ENCODE measurements around the gene SCUBE2.
"Not testable (repeated sequence)": the region's sequence is repeated elsewhere in the genome, so short reads cannot be mapped to it uniquely, and the experiment has no call there.

Gene SCUBE2

GRCh38 chr11:9004183-9004926, 87.0 kb downstream of the SCUBE2 start:
- DNase-seq, result no peak

DNA sequence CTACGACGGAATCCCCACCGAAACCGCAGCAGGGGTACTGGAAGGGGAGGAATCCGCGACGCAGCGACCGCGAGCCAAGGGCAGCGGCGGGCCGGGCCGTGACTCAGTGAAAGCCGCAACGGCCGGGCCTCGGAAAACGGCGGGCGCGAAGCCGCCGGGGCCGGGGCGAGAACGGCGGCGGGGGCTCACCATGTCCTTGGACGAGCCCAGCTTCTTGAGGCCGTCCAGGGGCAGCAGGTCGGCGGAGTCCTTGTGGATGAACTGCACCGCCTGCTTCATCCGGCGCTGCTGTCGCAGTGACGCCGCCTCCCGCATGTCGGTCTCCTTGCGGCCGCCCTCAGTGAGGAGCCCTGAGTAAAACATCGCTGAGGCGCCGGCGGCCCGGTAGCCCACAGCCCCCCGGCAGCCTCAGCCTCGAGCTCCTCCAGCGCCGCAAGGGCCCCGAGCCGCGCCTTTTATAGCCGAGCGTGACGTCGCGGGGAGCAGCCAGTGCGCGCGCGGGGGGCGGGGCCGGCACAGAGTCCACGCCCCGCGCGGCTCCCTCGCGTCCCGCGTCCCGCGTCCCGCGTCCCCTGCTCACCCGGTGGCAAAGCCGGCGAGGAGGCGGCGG, 87.7 kb downstream of the SCUBE2 start, which contains the start of gene NRIP3:
Gene NRIP3 (minus strand): TSS at position 429 of the 610 bp plus-strand sequence. CDS start 66 bp downstream, at position 363.
- peak; percentile 58 to 75 for DNase-seq

DNA sequence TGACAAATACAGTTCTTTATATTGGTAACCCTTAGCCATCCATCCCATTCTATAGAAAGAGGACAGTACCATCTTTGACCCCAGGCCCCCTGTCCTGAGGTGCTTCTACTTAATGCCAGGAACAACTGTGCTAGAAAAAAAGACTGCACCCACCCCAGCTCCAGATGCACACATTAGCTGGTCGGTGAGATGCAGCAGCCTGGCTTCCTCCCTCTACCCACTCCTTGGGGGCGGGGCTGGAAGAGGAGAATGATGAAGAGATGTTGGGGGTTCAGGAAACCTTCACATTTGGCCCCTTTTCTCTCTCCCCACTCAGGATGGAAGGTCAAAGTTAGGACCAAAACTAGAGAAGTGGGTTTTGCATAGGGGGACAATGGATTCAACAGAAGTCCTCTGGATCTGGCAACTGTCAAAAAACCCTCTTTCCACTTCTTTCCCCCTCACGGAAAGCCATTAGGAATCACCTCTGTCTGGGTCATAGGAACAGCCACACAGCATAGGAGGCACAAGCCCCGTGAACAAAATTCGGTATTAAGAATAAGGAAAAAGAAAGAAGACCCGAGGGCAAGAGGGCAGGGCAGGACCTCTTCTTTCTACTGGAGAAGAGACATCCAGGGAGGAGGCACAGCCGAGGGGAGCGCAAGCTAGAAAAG, 88.4 kb downstream of the SCUBE2 start:
- DNase-seq, result peak; percentile 27 to 46

DNA sequence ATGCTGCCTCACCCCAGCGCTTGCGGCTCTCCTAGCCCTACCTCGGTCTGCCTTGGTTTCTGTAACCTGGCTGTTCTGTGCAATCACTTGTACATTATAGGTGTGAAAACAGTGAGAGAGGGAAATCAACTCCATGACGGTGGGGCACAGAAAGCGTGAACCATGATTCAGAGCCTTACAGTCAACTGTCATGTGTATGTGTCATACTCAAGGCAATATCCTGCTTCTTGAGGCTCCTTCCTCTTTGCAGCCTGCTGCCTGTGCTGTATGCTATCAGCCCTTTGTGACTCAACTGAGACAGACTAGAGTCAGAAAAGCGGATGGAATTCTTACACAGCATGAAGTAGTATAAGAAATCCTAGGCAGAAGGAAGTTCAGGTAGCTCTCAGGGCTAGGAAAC, 89.7 kb downstream of the SCUBE2 start:
- DNase-seq, result peak; percentile 89 to 97

DNA sequence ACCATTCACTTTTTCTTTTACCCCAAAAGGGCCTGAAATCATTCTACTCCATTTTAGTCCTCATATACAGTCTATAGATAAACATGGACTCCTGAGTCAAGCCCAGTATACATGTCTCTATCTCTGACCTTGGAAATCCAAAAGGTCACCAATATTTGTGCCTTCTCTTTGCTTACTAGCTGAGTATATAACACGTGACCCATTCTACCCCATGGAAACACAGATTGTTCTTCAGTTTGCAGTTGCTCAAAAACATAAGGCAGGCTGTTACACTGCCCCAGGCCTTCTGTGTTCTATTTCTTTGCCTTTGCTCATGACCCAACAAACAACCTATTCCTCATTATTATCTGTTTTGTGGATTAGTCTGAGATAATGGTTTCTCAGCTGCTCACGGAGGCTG, 93.4 kb downstream of the SCUBE2 start:
- DNase-seq, result no peak

DNA sequence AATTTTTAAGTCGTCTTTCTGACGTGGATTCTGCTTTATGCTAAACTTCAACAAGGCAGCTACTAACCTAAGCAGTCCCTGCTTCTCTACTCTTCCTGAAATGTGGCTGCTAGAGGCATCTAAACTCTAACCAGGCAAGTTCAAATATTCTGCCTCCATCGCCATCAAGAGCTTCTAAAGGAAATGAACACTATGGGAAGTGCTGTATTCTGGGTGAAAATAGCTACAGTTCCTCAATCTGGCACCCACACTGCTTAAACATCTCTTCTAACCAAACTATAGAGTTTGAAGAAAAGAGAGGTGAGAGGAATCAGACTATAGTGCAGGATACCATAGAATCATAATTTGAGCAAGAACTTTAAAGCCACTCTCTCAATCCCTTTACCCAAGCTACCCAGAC, 93.9 kb downstream of the SCUBE2 start:
- DNase-seq, result peak; percentile 22 to 23

DNA sequence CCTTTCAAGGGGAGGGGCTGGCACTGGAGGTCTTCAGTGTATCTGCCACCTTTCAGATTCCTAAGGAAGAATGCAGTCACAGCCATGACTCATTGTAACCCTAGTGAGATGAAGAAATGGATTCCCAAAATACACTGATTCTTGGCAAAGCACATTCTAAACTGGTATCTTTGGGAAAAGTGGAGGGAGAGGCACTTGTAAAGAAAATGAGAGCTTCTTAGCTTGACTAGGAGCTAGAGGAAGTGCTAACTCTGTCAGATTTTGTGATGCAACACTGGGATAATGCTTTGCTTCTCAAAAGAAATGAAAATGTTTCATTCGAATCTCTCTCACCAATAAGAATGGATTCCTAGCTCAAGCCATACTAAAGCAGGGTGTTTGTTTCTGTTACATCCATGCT, 101.9 kb downstream of the SCUBE2 start:
- peak; percentile 28 to 48 for DNase-seq

DNA sequence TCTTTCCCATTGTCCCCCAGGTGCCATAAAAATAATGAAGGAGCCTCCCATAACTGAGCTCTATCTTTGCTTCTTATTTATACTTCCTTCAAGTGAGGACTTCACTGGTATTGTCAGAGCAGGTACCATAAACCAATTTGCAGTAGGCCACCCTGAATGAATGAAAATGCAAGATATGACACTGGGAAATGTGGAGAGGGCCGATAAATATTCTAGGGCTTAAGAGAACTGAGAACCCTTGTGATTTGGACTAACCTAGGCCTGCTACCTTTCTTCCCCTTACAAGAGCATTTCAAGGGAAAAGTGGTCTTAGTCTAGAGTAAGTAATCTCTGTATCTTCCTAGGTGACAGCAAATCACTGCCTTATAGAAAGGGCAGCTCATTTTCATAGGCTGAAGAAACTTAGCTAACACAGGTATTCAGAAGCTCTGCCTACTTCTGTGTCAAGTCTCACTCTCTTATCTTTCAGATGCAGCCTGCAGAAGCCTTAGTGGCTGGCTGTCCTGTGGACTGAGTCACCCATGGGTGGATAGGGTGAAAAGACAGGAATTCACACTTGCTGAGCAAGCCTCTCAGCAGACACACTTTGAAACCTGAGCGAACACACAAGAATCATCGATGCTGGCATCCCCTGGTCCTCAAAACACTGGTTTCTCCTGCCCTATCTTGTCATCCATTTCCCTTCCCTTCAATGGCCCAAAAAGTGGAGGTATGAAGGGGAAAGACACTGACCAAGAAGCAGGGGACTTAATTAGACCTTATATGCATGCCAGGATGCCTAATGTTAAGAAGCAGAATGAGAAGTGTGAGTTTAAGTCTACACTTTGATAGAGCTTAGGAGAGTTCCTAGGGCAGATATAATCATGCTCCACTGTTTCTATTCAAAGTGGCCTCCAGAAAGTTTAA, 102.8 kb downstream of the SCUBE2 start:
- DNase-seq, result no peak

DNA sequence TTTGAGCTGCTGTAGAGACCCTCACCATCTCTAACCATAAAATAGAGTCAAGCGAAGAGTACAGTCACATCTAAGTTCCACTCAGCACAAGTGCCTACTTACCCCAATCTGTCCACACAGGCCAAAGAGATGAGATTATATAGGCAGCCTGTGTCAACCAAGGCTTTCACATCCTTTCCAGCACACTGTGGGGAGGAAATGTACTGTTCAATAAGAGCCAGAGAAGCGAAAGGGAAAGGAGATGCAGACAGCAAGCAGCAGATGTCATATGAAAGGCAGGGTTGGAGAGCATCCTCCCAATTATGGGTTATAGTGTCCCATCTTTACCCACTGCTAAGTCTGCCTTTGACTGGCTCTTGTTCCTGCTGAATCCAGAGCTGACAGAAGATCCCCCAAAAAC, 104.0 kb downstream of the SCUBE2 start:
- DNase-seq, result no peak

GRCh38 chr11:8986772-8987171, 104.6 kb downstream of the SCUBE2 start:
- not testable (repeated sequence) for DNase-seq

- DNase-seq, result no peak
Measured at GRCh38 chr11:8985462-8985861, 105.9 kb downstream of the SCUBE2 start.

- DNase-seq, result no peak
Measured at GRCh38 chr11:8983552-8983951, 107.8 kb downstream of the SCUBE2 start.

DNA sequence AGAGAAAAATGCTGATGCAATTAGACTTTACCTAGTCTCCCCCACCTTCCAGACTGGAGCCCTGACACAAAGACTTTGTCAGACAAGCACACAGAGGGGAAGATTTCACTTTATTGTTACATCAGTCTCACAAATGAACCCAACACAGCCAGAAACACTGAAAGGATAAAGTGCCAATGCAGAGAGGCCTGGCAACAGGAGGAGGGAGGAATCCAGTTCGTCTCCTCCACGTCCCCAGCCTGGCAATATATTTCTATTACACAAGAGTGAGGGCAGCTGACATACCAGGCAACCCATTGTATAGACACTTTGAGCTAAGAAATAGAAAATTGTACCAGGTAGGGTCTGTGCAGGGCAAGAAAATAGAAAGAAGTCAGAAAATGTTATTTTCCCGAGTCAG, 110.9 kb downstream of the SCUBE2 start:
- DNase-seq, result no peak

GRCh38 chr11:8979365-8979764, 112.0 kb downstream of the SCUBE2 start:
- not testable (repeated sequence) for DNase-seq

- DNase-seq, result no peak
Measured at GRCh38 chr11:8973121-8973520, 118.3 kb downstream of the SCUBE2 start.

- no peak for DNase-seq
Measured at GRCh38 chr11:8971924-8972316, 119.5 kb downstream of the SCUBE2 start.

DNA sequence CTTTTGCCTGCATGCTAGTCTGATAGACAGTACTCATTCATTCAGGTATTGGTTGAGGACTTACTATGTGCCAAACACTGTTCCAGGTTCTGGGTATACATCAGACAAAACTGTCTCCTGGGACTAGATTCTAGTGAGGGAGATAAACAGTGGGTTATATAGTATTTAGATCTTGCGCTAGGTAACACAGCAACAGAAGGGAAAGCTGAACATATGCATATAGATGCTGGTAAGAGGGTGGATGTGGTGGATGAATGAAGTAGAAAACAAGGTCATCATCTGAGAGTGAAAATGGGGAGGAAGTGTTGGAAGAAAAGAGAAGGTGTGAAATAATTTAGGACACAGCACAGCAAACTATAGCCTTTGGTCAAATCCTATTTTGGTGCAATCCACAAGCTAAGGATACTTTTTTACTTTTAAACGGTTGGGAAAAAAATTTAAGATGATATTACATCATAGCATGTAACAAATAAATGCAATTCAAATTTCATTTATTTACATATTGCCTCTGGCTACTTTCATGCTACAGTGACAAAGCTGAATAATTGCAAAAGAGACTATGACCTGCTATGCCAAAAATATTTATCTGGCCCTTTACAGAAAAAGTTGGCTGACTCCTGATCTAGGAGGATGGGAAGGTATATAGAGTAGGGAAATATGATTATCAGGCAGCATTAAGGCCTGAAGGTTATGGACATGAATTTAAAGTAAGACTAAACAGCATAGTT, 120.0 kb downstream of the SCUBE2 start:
- DNase-seq, result no peak

All from inflammatory macrophage treated with lipopolysaccharide for 1 hour (primary cell).